Esophagus muscularis mucosa (tissue), 3 donors: ENCODE data around the gene KLRB1.

ENCODE experiments used
- CTCF ChIP-seq, 3 experiments: fragments of 200-600 bp in 2 of 3; fragments of 450-650 bp in 1 of 3; sonication (generic) in 2 of 3; IDR thresholded peaks; one replicate each; pipeline ENCODE4 v1.5.1; 2017 to 2019; ENCODE audit warnings: antibody characterized with exemption in 3 of 3, mild to moderate bottlenecking in 2 of 3, moderate library complexity in 1 of 3
- POLR2A ChIP-seq: fragments of 450-650 bp; IDR thresholded peaks from one replicate; pipeline ENCODE4 v1.6.1; 2017; ENCODE audit warnings: antibody characterized with exemption, moderate library complexity, mild to moderate bottlenecking, low read depth

GRCh38 chr12:9632766-9633165 is 25.1 kb upstream of the KLRB1 start:
- no peak for TF ChIP-seq CTCF (IDR thresholded peaks at IDR 0.05)
- no peak for TF ChIP-seq POLR2A
